Activated T-cell treated with anti-CD3 and anti-CD28 coated beads, Interleukin-2, amount 50 U/mL, for 4 hours (primary cell): Measurements from ENCODE around the gene IGFBP7. TPM values are rescaled to one million over a fixed set of nuclear protein-coding genes. Genes with fewer than 3 reads are reported as not detected.

Experiments
- total RNA-seq, 3 donors: library from RNA; stranded (reverse); gene quantifications; one replicate each; pipeline ENCODE4 v1.2.1, GENCODE V29; 2021

IGFBP7 gene
- total RNA-seq, 3 donors from 2014 or later = 0.56 to 0.73 (median 0.63) TPM

Other genes starting within 250 kb of the IGFBP7 start
- 10 to 100 TPM; 36.0 to 43.4 (median 41.4) TPM for gene REST, start 202.5 kb downstream of the IGFBP7 start, total RNA-seq
- gene NOA1, start 132.8 kb downstream of the IGFBP7 start, total RNA-seq = 10 to 100 TPM; 23.3 to 25.0 (median 24.3) TPM
- 100 to 1,000 TPM; 129 to 136 (median 130) TPM for gene POLR2B, start 131.5 kb downstream of the IGFBP7 start, total RNA-seq